GM12878 (cell line): ENCODE measurements around the gene ALG8. TPM values are rescaled to one million over a fixed set of nuclear protein-coding genes. Genes with fewer than 3 reads are reported as not detected.

ENCODE experiments used
- ATAC-seq: fragments of 200-7000 bp; cut with Tn5 transposase; 3 replicates; pipeline ENCODE4 v1.9.1; 2020; ENCODE audit warnings: mild to moderate bottlenecking, moderate library complexity
- BruUV-seq: library from RNA; stranded (reverse); fragments of 400-500 nt; replicated peaks from 2 replicates; lab custom pipeline; 2021; lab: Mats Ljungman, UMichigan
- CTCF ChIA-PET: fragments of 300-600 bp; sonication (Branson Sonifier 250); formaldehyde crosslinking; extraction: SDS; loops from one replicate; lab custom pipeline; 2021; ENCODE audit warnings: inconsistent platforms; lab: Yijun Ruan, JAX
- POLR2A ChIA-PET: fragments of 350-600 bp; formaldehyde crosslinking; extraction: SDS; loops from one replicate; lab custom pipeline; 2021; ENCODE audit warnings: inconsistent platforms; lab: Charles Lee
- RAD21 ChIA-PET: fragments of 300-600 bp; sonication (Branson Sonifier 250); formaldehyde crosslinking; loops from one replicate; lab custom pipeline; 2023; ENCODE audit warnings: antibody characterized with exemption; ENCODE audit not compliant: unreplicated experiment; lab: Charles Lee
- SMC1A ChIA-PET: fragments of 300-600 bp; sonication (Branson Sonifier 250); formaldehyde crosslinking; loops from one replicate; lab custom pipeline; 2023; ENCODE audit not compliant: unreplicated experiment, uncharacterized antibody; lab: Charles Lee
- DNase-seq: peaks from one replicate; pipeline ENCODE4 v3.0.0-alpha.2; 2011; ENCODE audit warnings: low read depth, low spot score
- FAIRE-seq: peaks from 3 replicates; lab custom pipeline; 2011; peaks lifted over from hg19 to GRCh38; lab: Jason Lieb, UNC
- H2AFZ ChIP-seq: 2 replicates; pipeline ENCODE4 v1.6.0; 2011; ENCODE audit warnings: low read depth, low read length, control low read depth; ENCODE audit not compliant: control insufficient read depth
- H3K27ac ChIP-seq: 2 replicates; pipeline ENCODE4 v1.5.1; 2011; ENCODE audit warnings: control low read depth; ENCODE audit not compliant: control insufficient read depth, insufficient read depth
- H3K27me3 ChIP-seq, 2 experiments: replicated peaks in 1 of 2; 2 replicates each; pipeline versions ENCODE4 v1.6.0 to v1.6.1; 2011; ENCODE audit warnings: low read length in 1 of 2; ENCODE audit not compliant: control insufficient read depth in 2 of 2, insufficient read depth in 2 of 2
- H3K36me3 ChIP-seq, 2 experiments: 2 replicates each; pipeline ENCODE4 v1.5.1; 2011; ENCODE audit warnings: low read length in 1 of 2; ENCODE audit not compliant: control insufficient read depth in 2 of 2, insufficient read depth in 2 of 2
- H3K4me1 ChIP-seq: 2 replicates; pipeline ENCODE4 v1.6.1; 2011; ENCODE audit warnings: mild to moderate bottlenecking, low read length, moderate library complexity, mixed read lengths; ENCODE audit not compliant: control insufficient read depth, insufficient read depth
- H3K4me2 ChIP-seq: 2 replicates; pipeline ENCODE4 v1.6.0; 2011; ENCODE audit warnings: control low read depth; ENCODE audit not compliant: control insufficient read depth, insufficient read depth
- H3K4me3 ChIP-seq: fragments of 200-600 bp; sonication (generic); 2 replicates; pipeline ENCODE4 v1.5.1; 2016
- H3K79me2 ChIP-seq: 2 replicates; pipeline ENCODE4 v1.6.0; 2011; ENCODE audit warnings: low read length; ENCODE audit not compliant: control insufficient read depth, insufficient read depth
- H3K9ac ChIP-seq: 2 replicates; pipeline ENCODE4 v1.8.0; 2011; ENCODE audit warnings: low read length, control low read depth, mixed read lengths; ENCODE audit not compliant: control insufficient read depth, insufficient read depth
- H3K9me3 ChIP-seq: replicated peaks from 3 replicates; pipeline ENCODE4 v1.5.1; 2011; ENCODE audit warnings: mild to moderate bottlenecking, low read length; ENCODE audit not compliant: control insufficient read depth, insufficient read depth
- H4K20me1 ChIP-seq: 2 replicates; pipeline ENCODE4 v1.6.0; 2011; ENCODE audit not compliant: control insufficient read depth, insufficient read depth
- CREM ChIP-seq: IDR thresholded peaks from 2 replicates; pipeline ENCODE4 v1.6.1; 2014; ENCODE audit warnings: antibody characterized with exemption, low read depth
- E2F4 ChIP-seq: IDR thresholded peaks from 2 replicates; pipeline ENCODE4 v1.6.1; 2012; ENCODE audit warnings: low read depth, low read length, improper control_type of control experiment
- ELK1 ChIP-seq: IDR thresholded peaks from 2 replicates; pipeline ENCODE4 v1.6.1; 2012; ENCODE audit warnings: low read depth, low read length, improper control_type of control experiment
- MEF2A ChIP-seq: IDR thresholded peaks from 2 replicates; pipeline ENCODE4 v1.6.1; 2011; ENCODE audit warnings: low read depth, mild to moderate bottlenecking, low read length, moderate library complexity; ENCODE audit not compliant: insufficient read depth
- MEF2B ChIP-seq: fragments of 450-650 bp; IDR thresholded peaks from 2 replicates; pipeline ENCODE4 v1.6.1; 2018; ENCODE audit warnings: mild to moderate bottlenecking, moderate library complexity; ENCODE audit not compliant: partially characterized antibody, poor library complexity, severe bottlenecking
- NR2F1 ChIP-seq: fragments of 450-650 bp; conservative IDR thresholded peaks from 2 replicates; pipeline ENCODE4 v1.6.1; 2017; ENCODE audit warnings: mild to moderate bottlenecking
- RUNX3 ChIP-seq: IDR thresholded peaks from 2 replicates; pipeline ENCODE4 v1.6.1; 2012; ENCODE audit warnings: low read length, inconsistent platforms
- ZBTB33 ChIP-seq: fragments of 450-650 bp; IDR thresholded peaks from 2 replicates; pipeline ENCODE4 v1.6.1; 2017; ENCODE audit warnings: mild to moderate bottlenecking
- ZBTB4 ChIP-seq: fragments of 450-650 bp; formaldehyde crosslinking; IDR thresholded peaks from 2 replicates; pipeline ENCODE4 v1.4.0; 2022; ENCODE audit warnings: mild to moderate bottlenecking, moderate library complexity
- ZNF217 ChIP-seq: fragments of 450-650 bp; IDR thresholded peaks from 2 replicates; pipeline ENCODE4 v1.6.1; 2017; ENCODE audit warnings: antibody characterized with exemption, mild to moderate bottlenecking
- WGBS: methylation state at CpG from one replicate; pipeline ENCODE4 v1.1.6; 2016; ENCODE audit warnings: low lambda C conversion rate; ENCODE audit not compliant: insufficient replicate concordance, insufficient coverage; ENCODE audit errors: missing lambda C conversion rate; 5-methylcytosine and 5-hydroxymethylcytosine counted together
- in situ Hi-C: fragments of 300-500 bp; cut with MboI; formaldehyde crosslinking; loops from 9 replicates; pipeline ENCODE4 v1.14.3; 2018; ENCODE audit warnings: mixed read lengths
- intact Hi-C: fragments of 100-400 bp; cut with micrococcal nuclease; formaldehyde crosslinking; loops from one replicate; pipeline ENCODE4 v1.14.2; 2022; ENCODE audit not compliant: unreplicated experiment
- polyA plus RNA-seq, 11 experiments: library from polyadenylated mRNA; depleted of rRNA in 4 of 11; unstranded in 6 of 11; stranded (reverse) in 5 of 11; fragments of >200 nt; fragmentation: Nextera tagmentation in 4 of 11; fragmentation: Illumina TruSeq in 1 of 11; extraction: Ambion mirVana in 4 of 11; extraction: Trizol in 1 of 11; gene quantifications; 1 replicate in 1 of 11; 2 replicates in 10 of 11; pipeline versions ENCODE4 v1.2.1 to v1.2.3, GENCODE V29; 2011 to 2016; ENCODE audit warnings: inconsistent platforms in 2 of 11, missing spikeins in 2 of 11, low read depth in 1 of 11
- total RNA-seq, 4 experiments: library from RNA; depleted of rRNA in 3 of 4; stranded (reverse); fragments of >200 nt in 3 of 4; fragmentation: Illumina TruSeq in 1 of 4; extraction: Trizol in 1 of 4; gene quantifications; 2 replicates each; pipeline versions ENCODE4 v1.2.1 to v1.2.3, GENCODE V29; 2013 to 2021

ALG8 gene
- total and polyA plus RNA-seq, 10 of the 15 experiments (the other 5 are each of a cell fraction or from before 2014, with no cell fraction given) = 45.7 to 105 (median 68.4) TPM

GRCh38 chr11:78166855-78167469 is 27.5 kb upstream of the ALG8 start:
- H3K27ac ChIP-seq = no peak overlapping the region
- no peaks in the 10 kb centered on the region for H4K20me1 ChIP-seq
- no peaks in the 10 kb centered on the region for H3K27me3 ChIP-seq
- no peak overlapping the region for H3K4me2 ChIP-seq
- ChIA-PET RAD21 (no interaction called here), SMC1A (no interaction called here), CTCF (no interaction called here), POLR2A (no interaction called here)
- WGBS = 53% methylated on average over 6 of the region's 6 CpGs
- no peak overlapping the region for H3K4me3 ChIP-seq
- TF ChIP-seq NR2F1 = no peak
- TF ChIP-seq ELK1 = no peak
- no peak for TF ChIP-seq CREM
- no peak for TF ChIP-seq RUNX3
- TF ChIP-seq ZNF217 = no peak
- no peak for TF ChIP-seq MEF2A
- no peak for TF ChIP-seq E2F4
- no peak for TF ChIP-seq ZBTB33
- no peak for TF ChIP-seq ZBTB4
- TF ChIP-seq MEF2B = no peak
- intact Hi-C loops (no loop called here), in situ Hi-C loops (no loop called here)
- ATAC-seq (no peak), DNase-seq (no peak), FAIRE-seq (no peak)
- H2AFZ ChIP-seq = no peak overlapping the region
- H3K79me2 ChIP-seq = no peaks in the 10 kb centered on the region
- H3K36me3 ChIP-seq = no peaks in the 10 kb centered on the region; a peak in 1 of 4 replicates
- H3K4me1 ChIP-seq = no peaks in the 10 kb centered on the region
- BruUV-seq = no TSS peak
- H3K9ac ChIP-seq = no peak overlapping the region
- H3K9me3 ChIP-seq = no peaks in the 10 kb centered on the region
